NCI-H524 (cell line): ENCODE data around the gene POMGNT2.

Experiments
- DNase-seq, 2 experiments: peaks; one replicate each; lab custom pipeline; 2025; lab: John Stamatoyannopoulos, UW

POMGNT2 gene

GRCh38 chr3:43043793-43044192 is 62.1 kb downstream of the POMGNT2 start:
- DNase-seq, result no peak

DNA sequence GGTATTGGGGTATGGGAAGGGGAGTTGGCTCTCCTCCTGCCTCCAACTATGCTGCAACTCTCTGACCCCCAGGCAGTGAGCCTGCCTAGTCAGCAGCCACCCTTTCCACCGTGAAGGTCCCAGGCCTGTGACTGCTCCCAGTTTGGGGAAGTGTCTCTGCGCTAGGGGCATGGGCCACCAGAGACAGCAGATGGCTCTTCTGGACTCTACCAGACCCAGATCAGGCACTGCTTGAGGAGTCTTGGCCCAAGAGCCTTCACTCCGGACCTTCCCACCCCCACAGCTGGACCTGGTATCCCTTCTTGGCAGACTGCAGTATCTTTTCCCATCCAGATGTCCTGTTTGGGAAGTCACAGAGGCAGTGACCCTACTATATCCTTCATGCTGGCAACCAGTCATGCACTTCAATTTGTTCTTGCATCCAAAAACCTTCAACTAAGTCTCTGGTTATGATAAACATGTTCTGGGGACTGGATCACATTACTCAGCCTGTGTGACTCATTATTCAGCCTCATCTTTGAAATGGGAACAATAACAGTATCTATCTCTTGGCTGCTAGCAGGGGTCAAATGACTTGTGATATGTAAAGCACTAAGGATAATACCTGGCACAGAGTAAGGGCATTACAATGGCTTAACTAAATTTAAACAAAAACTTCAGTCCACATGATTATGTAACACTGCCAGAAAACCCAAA is 62.7 kb downstream of the POMGNT2 start:
- no peak for DNase-seq

- no peak for DNase-seq
These were observed 64.4 kb downstream of the POMGNT2 start for GRCh38 chr3:43041517-43041916.

DNA sequence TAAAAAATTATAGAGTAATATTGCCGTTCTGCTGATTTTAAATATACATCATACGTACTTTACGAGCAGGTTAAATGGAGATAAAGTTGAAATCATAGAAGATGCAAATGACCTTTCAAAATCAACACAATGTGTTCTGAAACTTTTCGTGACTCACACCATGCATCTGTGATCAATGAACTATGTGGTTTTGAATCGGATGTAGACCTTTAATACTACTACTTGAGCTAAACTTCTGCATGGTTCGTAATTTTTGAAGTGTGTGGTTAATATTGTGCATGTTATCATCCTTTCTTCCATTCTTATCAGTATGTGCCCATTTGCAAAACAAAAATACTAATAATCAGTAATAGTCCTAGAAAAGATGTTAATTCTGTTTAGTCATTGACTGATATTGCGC is 67.9 kb downstream of the POMGNT2 start:
- no peak for DNase-seq

- no peak for DNase-seq
These were observed 69.1 kb downstream of the POMGNT2 start for GRCh38 chr3:43036621-43037423.

- no peak for DNase-seq
These were observed 70.0 kb downstream of the POMGNT2 start for GRCh38 chr3:43035801-43036365.

DNA sequence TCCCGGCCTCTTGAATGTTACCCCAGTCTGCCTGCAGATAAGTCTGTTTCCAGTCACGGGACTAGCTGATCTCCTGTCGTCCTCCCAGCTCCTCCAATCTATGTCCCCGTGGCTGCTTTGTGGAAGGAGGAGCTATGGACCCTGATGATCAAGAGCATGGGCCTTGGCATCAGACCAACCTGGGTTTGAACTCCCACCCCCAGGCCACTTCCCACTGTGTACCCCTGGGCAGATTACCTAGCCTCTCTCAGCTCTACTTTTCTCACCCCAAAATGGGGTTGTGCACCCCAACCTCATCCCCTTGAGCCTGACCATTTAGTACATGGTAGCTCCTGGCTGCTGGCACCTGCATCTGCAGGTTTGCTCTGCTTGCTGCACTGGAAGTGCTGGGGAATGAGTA is 71.0 kb downstream of the POMGNT2 start:
- DNase-seq, result no peak

DNA sequence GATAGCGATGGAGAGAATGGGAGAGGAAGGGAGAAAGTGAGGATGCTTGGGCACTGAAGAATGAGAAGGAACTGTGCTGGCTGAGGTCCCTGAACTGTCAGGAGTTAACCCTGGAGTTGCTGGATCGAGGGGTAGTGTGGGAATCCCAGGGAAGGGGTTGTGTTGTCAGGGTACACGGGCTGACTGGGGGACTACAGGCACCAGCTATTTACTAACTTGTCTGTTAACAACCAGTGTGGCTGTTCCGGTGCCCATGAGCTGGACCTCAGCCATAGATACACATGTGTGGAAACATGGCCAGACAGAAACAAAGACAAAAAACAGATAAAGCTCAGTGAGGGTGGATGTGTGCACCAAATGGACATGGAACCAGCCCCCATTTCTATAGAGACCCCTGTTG is 71.7 kb downstream of the POMGNT2 start:
- DNase-seq, result no peak

GRCh38 chr3:43032646-43033628 is 72.9 kb downstream of the POMGNT2 start:
- no peak for DNase-seq

DNA sequence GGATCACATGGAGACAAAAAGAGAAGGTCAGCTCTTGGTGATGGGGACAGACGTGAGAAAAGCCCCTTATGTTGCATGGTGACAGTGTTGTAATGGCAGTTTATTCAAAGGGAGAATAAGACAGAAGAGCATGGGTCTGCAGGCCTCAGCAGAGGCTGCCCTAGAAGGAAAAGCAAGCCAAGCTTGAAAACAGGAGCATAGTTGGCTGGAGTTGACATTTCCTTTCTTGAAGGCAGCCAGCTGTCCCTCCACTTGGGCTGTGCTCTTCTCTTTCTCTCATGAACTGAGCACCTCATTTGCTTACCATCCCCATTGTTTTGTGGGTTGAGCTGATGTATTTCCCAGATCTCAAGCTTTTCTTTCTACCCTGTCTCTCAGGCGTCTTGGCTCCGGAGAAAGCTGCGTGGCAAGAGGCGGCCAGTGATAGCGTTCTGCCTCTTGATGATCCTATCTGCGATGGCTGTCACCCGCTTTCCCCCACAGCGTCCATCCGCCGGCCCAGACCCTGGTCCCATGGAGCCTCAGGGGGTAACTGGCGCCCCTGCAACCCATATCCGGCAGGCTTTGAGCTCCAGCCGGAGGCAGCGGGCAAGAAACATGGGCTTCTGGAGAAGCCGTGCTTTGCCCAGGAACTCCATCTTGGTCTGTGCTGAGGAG is 73.9 kb downstream of the POMGNT2 start:
- no peak for DNase-seq

- no peak for DNase-seq
These were observed 74.4 kb downstream of the POMGNT2 start for GRCh38 chr3:43031485-43031884.

DNA sequence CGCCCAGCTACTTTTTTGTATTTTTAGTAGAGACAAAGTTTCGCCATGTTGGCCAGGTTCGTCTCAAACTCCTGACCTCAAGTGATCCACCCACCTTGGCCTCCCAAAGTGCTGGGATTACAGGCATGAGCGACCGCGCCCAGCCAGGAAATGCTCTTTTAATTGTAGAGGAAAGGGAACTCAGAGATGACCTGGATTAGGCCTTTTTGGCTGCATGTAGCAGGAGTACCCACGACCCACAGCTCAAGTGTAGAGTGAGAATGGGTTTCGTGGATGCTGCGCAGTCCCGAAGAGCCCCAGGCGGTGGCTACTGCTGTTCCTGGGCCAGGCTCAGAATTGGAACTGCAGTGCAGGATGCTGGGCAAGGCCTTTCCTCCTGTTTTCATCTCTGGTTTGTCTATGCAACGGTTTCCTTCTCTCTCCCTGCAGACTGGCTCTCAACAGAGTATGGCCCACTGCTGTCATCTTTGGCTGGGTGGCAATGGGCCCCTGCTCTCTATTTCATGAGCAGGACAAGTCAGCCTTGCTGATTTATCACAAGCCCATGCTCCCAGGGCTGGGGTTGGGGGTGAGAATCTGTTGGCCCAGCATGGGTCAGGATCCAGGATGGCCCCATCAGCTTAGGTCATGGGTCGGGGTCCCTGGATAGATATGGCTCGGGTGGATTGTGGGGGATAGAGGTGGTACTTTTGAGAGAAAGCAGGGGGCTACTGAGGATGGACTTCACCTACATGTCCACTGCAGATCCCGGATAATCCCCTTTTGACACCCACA is 75.5 kb downstream of the POMGNT2 start:
- DNase-seq, result no peak
